ENCODE measurements around the gene TBC1D19.
"Not testable (repeated sequence)": the region's sequence is repeated elsewhere in the genome, so short reads cannot be mapped to it uniquely, and the experiment has no call there.

TBC1D19 gene

GRCh38 chr4:26601204-26601603, 17.3 kb downstream of the TBC1D19 start:
- DNase-seq = no peak

- DNase-seq = no peak
Observed at GRCh38 chr4:26607776-26608175, 23.9 kb downstream of the TBC1D19 start.

GRCh38 chr4:26609391-26609790, 25.5 kb downstream of the TBC1D19 start:
- no peak for DNase-seq

DNA sequence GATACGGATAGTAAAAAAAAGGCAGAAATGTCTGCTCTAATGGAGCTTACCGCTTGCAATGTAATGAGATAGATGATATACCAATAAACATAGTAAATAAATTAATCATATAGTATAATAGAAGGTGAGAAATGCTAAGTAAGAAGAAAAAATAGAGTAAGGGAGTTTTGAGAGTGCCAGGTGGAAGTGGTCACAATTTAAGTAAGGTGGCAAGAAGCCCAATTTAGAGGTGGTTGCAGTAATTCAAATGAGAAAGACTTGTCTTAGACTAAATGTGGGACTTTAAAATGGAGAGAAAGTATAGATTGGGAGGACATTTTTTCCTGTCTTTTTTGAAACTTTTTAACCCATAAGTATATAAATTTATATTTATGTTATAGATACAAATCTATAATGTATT, 26.0 kb downstream of the TBC1D19 start:
- no peak for DNase-seq

DNA sequence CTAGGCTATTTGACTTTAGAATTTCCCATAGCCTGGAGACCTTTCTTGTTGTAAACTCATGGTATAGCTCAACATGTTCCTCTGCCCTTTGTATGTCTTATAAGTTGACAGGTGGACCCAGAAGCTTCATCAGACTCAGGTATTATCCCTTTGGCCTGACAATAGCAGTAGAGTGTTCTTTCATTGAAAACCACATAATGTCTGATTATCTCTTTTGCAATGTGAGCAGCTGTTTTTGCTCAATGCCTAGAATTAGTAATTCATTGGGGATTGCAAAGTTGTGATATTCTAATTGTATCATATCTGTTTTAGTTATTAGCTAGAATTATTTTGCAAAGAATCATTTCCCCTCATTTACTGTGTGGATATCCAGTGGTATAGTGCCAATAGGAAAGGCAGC, 27.5 kb downstream of the TBC1D19 start:
- DNase-seq = no peak

DNA sequence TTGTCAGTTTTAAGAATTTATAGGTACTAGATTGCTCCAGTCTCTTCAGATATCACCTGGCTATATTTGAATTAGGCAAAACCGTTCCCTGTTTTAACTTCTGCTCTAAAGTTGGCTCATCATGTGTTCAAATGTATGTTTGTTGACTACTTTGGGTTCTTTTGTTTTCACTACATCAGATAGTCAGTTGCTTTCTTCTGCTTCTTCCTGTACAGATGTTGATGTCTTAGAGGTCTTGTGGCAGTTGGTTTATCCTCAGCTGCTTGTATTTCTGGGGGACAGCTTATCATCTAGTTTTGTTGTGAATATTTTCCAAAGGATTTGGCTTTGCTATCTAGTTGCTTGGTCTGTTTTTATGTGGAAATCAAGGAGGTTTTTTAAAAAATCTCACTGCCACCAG, 28.0 kb downstream of the TBC1D19 start:
- no peak for DNase-seq

- DNase-seq = no peak
Observed at GRCh38 chr4:26613237-26613636, 29.4 kb downstream of the TBC1D19 start.

GRCh38 chr4:26613735-26614134, 29.9 kb downstream of the TBC1D19 start:
- DNase-seq = no peak

DNA sequence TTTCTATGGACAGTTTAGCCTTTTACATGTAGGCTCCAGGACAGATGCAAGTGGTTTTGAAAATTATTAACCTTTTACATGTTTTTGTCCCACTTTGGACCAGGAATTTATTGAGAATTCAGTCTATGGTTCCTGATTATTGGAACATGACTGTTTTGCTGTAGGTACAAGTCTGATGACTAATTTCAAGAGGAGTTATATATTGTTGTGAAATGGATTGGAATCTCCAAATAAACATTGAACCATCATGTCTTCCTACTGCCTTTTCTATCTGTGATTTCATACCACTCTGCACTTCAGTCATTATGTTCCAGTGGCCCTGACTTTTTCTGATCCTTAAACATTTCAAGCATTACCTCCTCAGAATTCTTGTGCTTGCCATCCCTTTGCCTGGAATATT, 35.9 kb downstream of the TBC1D19 start:
- no peak for DNase-seq

- no peak for DNase-seq
Observed at GRCh38 chr4:26621366-26621765, 37.5 kb downstream of the TBC1D19 start.

DNA sequence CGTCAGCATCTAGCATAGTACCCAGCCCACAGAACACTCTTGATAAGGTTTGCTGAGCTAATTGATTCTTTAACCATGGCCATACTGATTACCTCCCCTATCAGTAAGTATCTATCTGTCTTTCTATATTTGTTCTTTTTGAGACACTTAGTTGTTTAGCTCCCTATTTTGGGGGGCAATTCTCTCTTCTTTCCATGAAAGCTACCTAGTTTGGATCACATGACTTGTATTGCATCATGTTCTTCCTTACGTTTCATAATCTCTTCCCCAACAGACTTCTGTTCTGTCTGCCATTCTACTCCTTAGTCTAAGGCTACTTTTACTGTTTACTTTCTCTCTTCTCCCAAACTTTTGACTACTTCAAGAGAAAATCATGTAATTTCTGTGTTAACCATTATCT, 39.0 kb downstream of the TBC1D19 start:
- DNase-seq = no peak

GRCh38 chr4:26626658-26627057, 42.8 kb downstream of the TBC1D19 start:
- DNase-seq = not testable (repeated sequence)

DNA sequence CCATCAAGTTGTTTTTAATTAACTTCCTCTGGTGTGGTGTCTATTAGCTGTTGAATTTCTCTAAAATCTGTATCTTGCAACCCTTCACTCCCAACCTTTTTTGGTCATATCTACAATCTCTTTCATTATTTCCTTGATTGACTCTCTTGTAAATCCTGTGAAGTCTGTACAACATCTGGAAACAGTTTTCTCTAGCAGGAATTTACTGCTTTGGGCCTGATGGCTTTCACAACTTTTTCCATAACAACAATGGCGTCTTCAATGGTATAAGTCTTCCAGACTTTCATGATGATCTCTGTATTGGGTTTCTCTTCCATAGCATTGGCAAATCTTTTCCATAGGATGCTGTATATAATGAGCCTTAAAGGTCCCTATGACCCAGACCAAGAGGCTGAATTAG, 49.0 kb downstream of the TBC1D19 start:
- no peak for DNase-seq

- no peak for DNase-seq
Observed at GRCh38 chr4:26634237-26634636, 50.4 kb downstream of the TBC1D19 start.

- no peak for DNase-seq
Observed at GRCh38 chr4:26636458-26636857, 52.6 kb downstream of the TBC1D19 start.

GRCh38 chr4:26640639-26641038, 56.8 kb downstream of the TBC1D19 start:
- not testable (repeated sequence) for DNase-seq

GRCh38 chr4:26647523-26648224, 63.8 kb downstream of the TBC1D19 start:
- DNase-seq = no peak

- no peak for DNase-seq
Observed at GRCh38 chr4:26648260-26648659, 64.4 kb downstream of the TBC1D19 start.

GRCh38 chr4:26660261-26660660, 76.4 kb downstream of the TBC1D19 start:
- DNase-seq = no peak

- DNase-seq = no peak
Observed at GRCh38 chr4:26663888-26664287, 80.0 kb downstream of the TBC1D19 start.

GRCh38 chr4:26670903-26671537, 87.1 kb downstream of the TBC1D19 start:
- no peak for DNase-seq

- not testable (repeated sequence) for DNase-seq
Observed at GRCh38 chr4:26679040-26679695, 95.3 kb downstream of the TBC1D19 start.

GRCh38 chr4:26682436-26682835, 98.6 kb downstream of the TBC1D19 start:
- no peak for DNase-seq

DNA sequence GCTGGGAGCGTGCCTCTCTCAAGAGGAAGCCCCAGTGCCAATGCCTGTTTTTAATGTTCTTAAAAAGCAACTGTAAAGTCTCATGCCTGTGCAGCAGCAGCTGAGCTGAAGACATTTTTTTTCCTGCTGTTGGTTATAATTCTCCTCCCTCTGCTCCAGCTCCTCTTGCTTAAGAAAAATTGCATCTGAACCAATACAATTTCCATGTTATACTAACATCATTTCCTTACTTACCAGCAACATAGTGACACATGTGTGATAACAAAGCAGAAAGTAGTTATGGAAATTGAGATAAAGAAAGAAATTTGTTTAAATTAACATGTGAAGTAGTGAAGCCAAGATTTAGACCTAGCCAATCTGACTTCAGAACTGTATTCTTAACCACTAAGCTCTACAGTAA, 101.4 kb downstream of the TBC1D19 start:
- no peak for DNase-seq

Data from stimulated activated CD4-positive, alpha-beta T cell treated with anti-CD3 and anti-CD28 coated beads, Interleukin-4, amount 100 ng/mL, for 4 hours (primary cell).